K562 (cell line): Measurements from ENCODE around the gene HMG20B.

Experiments
- GABPA ChIP-seq: fragments of 200-800 bp; sonication (Bioruptor generic); conservative IDR thresholded peaks from 2 replicates; pipeline ENCODE4 v1.6.1; 2016; ENCODE audit warnings: low read depth, missing genetic modification characterization, missing compliant biosample characterization
- MED1 ChIP-seq: sonication (generic); formaldehyde crosslinking; IDR thresholded peaks from 2 replicates; pipeline ENCODE4 v1.8.1; 2023; ENCODE audit warnings: missing genetic modification reagents, borderline replicate concordance
- TAF1 ChIP-seq: IDR thresholded peaks from 2 replicates; pipeline ENCODE4 v1.6.1; 2011; ENCODE audit warnings: mild to moderate bottlenecking, low read length, moderate library complexity; ENCODE audit not compliant: insufficient read depth, control insufficient read depth, severe bottlenecking; ENCODE audit errors: extremely low read depth
- ZNF253 ChIP-seq: fragments of 250-450 bp; sonication (Bioruptor Pico); conservative IDR thresholded peaks from 2 replicates; pipeline ENCODE4 v1.6.1; 2021; ENCODE audit warnings: mild to moderate bottlenecking
- TF ChIP-seq, protein P1 (sequence below): sonication (generic); formaldehyde crosslinking; IDR thresholded peaks from 2 replicates; pipeline ENCODE4 v1.8.1; 2023; ENCODE audit warnings: mild to moderate bottlenecking, missing genetic modification reagents
- TF ChIP-seq, protein P2 (sequence below), 3 experiments: IDR thresholded peaks in 2 of 3; conservative IDR thresholded peaks in 1 of 3; 2 replicates each; pipeline ENCODE4 v1.5.1; 2011 to 2012; ENCODE audit warnings: low read length in 3 of 3, mild to moderate bottlenecking in 3 of 3, control low read depth in 2 of 3, improper control_type of control experiment in 1 of 3, inconsistent platforms in 1 of 3, low read depth in 1 of 3, mixed read lengths in 1 of 3, moderate library complexity in 1 of 3; ENCODE audit not compliant: insufficient read depth in 2 of 3

GRCh38 chr19:3621689-3622088 lies 48.9 kb downstream of the HMG20B start:
- TF ChIP-seq TAF1 (no peak), ZNF253 (CRISPR knock-in tag) (no peak), GABPA (no peak), MED1 (CRISPR knock-in tag) (no peak)
- TF ChIP-seq, protein P1, sequence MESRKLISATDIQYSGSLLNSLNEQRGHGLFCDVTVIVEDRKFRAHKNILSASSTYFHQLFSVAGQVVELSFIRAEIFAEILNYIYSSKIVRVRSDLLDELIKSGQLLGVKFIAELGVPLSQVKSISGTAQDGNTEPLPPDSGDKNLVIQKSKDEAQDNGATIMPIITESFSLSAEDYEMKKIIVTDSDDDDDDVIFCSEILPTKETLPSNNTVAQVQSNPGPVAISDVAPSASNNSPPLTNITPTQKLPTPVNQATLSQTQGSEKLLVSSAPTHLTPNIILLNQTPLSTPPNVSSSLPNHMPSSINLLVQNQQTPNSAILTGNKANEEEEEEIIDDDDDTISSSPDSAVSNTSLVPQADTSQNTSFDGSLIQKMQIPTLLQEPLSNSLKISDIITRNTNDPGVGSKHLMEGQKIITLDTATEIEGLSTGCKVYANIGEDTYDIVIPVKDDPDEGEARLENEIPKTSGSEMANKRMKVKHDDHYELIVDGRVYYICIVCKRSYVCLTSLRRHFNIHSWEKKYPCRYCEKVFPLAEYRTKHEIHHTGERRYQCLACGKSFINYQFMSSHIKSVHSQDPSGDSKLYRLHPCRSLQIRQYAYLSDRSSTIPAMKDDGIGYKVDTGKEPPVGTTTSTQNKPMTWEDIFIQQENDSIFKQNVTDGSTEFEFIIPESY, result no peak
- TF ChIP-seq, protein P2, sequence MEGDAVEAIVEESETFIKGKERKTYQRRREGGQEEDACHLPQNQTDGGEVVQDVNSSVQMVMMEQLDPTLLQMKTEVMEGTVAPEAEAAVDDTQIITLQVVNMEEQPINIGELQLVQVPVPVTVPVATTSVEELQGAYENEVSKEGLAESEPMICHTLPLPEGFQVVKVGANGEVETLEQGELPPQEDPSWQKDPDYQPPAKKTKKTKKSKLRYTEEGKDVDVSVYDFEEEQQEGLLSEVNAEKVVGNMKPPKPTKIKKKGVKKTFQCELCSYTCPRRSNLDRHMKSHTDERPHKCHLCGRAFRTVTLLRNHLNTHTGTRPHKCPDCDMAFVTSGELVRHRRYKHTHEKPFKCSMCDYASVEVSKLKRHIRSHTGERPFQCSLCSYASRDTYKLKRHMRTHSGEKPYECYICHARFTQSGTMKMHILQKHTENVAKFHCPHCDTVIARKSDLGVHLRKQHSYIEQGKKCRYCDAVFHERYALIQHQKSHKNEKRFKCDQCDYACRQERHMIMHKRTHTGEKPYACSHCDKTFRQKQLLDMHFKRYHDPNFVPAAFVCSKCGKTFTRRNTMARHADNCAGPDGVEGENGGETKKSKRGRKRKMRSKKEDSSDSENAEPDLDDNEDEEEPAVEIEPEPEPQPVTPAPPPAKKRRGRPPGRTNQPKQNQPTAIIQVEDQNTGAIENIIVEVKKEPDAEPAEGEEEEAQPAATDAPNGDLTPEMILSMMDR (IDR thresholded peaks at IDR 0.05 in 2 of 3, conservative IDR thresholded peaks at IDR 0.05 in 1 of 3; ENCODE audit: insufficient read depth in 2 of 3, low read depth in 1 of 3, low read length in 3 of 3), result no peak
